DMS53 treated with DMSO at 0.1 percent for 48 hours (cell line): ENCODE results near the gene SCG3.
A peak's percentile ranks its signal among the peaks of the same experiment; 100 is the strongest.
"Not testable (repeated sequence)": the region's sequence is repeated elsewhere in the genome, so short reads cannot be mapped to it uniquely, and the experiment has no call there.

ENCODE experiments used
- DNase-seq: peaks from one replicate; lab custom pipeline; 2025; ENCODE audit not compliant: unreplicated experiment; lab: John Stamatoyannopoulos, UW

The SCG3 gene

GRCh38 chr15:51681303-51681963 is at the start of gene SCG3:
TSS of gene SCG3 (plus strand) at chr15:51681503. CDS start at chr15:51681756, 253 bp downstream.
- peak; percentile 71 for DNase-seq

GRCh38 chr15:51634591-51635198 is 46.6 kb upstream of the SCG3 start:
- DNase-seq = no peak

DNA sequence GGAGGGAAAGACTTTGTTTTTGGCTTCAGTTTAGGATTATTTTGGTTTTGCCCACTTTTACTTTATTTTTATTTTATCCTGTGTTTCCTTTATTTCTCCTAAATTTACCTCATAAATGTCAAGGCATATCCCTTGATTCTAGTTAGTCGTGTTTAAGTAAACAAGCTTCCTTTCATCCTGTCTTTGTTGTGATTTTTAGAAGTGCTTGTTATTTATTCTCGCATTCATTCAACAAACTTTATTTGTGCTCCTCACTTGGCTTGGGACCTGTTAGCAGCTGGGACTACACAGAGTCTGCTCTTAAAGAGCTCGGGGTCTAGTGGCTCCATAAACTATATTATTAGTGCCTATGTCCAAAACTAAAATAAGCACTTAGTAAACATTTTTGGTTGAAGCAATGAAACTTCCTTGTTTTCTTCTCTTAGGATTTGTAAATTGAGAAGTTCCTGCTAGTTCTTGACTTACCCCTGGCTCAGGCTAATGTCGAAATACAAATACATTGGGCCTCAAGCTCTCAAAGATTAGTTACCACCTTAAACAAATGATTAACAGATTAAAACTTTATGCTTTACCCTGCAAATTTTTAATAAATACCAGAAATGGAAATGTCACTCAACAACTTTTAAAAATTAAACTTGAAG is 39.7 kb upstream of the SCG3 start:
- DNase-seq = no peak

- DNase-seq = no peak
Observed at GRCh38 chr15:51642696-51643095, 38.6 kb upstream of the SCG3 start.

- DNase-seq = no peak
Observed at GRCh38 chr15:51647128-51647562, 34.2 kb upstream of the SCG3 start.

DNA sequence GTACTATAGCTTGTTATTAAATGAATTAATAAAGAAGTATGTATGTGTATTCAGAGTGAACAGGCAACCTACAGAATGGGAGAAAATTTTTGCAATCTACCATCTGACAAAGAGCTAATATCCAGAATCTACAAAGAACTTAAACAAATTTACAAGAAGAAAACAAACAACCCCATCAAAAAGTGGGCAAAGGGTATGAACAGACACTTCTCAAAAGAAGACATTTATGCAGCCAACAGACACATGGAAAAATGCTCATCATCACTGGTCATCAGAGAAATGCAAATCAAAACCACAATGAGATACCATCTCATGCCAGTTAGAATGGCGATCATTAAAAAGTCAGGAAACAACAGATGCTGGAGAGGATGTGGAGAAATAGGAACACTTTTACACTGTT is 33.2 kb upstream of the SCG3 start:
- DNase-seq = not testable (repeated sequence)

DNA sequence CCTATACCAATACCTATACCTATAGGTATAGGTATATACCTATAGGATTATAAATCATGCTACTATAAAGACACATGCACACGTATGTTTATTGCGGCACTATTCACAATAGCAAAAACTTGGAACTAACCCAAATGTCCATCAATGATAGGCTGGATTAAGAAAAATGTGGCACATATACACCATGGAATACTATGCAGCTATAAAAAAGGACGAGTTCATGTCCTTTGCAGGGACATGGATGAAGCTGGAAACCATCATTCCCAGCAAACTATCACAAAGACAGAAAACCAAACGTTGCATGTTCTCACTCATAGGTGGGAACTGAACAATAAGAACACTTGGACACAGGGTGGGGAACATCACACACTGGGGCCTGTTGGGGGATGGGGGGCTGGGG is 32.7 kb upstream of the SCG3 start:
- DNase-seq = not testable (repeated sequence)

- peak; percentile 71 for DNase-seq
Observed at GRCh38 chr15:51649659-51650521, 31.4 kb upstream of the SCG3 start.

GRCh38 chr15:51652084-51652668 is 29.1 kb upstream of the SCG3 start:
- no peak for DNase-seq

DNA sequence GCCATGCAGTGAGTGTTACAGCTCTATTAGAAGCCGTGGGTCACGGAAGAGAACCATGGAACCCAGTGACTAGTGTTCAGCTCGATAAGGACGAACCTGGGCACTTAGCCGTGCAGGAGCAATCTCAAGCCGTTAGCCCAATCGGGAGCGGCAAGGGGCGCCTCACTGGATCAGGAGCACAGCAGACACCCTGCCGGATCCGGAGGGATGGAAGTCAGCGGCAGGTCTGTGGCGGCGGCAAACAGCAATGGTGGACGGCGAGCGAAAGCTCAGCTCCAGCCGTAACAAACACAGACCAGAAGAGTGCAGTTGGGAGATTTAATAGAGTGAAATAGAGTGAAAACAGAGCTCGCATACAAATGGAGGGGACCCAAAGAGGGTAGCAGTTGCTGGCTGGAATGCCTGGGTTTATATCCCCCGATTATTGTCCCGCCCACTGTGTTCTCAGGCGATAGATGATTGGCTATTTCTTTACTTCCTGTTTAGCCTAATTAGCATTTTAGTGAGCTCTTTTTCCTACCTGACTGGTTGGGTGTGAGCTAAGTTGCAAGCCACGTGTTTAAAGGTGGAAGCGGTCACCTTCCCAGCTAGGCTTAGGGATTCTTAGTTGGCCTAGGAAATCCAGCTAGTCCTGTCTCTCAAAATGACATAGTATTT is 25.8 kb upstream of the SCG3 start:
- not testable (repeated sequence) for DNase-seq

DNA sequence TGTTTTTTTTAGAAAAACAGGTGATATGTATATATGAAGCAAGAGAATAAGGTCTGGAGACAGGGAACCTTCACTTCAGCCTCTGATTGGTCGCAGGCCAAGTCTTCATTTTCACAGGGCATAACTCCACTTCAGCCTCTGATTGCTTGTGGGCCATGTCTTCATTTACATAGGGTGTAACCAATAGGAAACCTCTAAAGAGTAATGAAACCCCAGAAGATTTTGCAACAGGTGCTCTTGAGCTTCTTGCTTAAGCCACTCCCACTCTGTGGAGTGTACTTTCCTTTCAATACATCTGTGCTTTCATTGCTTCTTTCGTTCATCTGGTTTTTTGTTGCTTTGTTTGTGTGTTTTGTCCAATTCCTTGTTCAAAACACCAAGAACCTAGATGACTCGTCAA is 22.6 kb upstream of the SCG3 start:
- no peak for DNase-seq

DNA sequence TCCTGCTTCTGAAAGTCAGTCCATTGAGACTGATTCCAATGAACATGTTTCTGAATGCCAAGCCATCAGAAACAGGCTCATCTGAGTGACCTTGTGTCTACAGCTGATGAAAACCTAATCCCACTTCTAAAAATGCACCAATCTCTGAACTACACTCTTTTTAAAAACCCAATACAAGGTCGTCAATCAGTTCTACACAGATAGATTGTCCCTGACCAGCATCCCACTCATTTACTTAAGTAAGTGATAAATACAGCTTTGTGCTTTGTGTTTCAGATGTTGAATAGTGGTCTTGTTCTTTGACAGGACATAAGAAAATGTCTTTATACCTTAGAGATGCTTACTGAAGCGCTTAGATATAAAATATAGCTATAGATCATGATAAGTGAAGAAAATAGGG is 20.2 kb upstream of the SCG3 start:
- DNase-seq = no peak

GRCh38 chr15:51667478-51667877 is 13.8 kb upstream of the SCG3 start:
- DNase-seq = no peak

DNA sequence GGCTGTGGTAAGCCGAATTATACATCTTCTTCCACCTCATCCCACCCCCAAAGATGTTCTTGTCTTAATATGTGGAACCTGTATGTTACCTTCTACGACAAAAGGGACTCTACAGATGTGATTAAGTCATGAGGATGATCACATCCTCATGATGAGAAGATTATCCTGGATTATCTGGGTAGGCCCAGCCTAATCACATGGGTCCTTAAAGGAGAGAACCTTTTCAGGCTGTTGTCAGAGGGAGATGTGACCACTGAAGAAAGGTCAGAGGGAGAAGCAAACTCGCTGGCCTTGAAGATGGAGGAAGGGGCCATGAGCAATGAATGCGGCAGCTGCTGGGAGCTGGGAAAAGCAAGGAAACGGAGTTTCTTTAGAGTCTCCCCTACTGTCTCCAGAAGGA is 12.9 kb upstream of the SCG3 start:
- no peak for DNase-seq

GRCh38 chr15:51669381-51669780 is 11.9 kb upstream of the SCG3 start:
- DNase-seq = no peak

- DNase-seq = no peak
Observed at GRCh38 chr15:51672155-51672687, 9.1 kb upstream of the SCG3 start.

GRCh38 chr15:51672913-51673857 is 8.1 kb upstream of the SCG3 start:
- DNase-seq = no peak

DNA sequence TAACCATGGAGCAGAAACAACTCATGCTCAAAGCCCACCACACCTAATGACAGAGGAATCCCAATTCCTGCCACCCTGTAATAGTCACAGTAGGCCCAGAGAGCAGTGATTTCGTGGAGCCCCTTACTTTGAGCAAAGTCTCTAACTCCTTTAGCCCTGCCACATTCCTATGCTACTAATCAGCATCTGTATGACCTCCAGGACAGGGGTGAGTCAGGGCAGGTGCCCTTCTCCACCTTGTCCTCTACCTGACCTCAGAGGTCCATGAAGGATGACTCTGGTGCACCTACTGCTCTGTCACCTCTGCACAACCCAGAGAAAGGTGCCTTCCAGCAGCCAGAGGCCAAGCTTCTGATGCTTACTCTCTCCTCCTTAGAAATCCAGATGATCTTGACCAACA is 6.1 kb upstream of the SCG3 start:
- DNase-seq = no peak

DNA sequence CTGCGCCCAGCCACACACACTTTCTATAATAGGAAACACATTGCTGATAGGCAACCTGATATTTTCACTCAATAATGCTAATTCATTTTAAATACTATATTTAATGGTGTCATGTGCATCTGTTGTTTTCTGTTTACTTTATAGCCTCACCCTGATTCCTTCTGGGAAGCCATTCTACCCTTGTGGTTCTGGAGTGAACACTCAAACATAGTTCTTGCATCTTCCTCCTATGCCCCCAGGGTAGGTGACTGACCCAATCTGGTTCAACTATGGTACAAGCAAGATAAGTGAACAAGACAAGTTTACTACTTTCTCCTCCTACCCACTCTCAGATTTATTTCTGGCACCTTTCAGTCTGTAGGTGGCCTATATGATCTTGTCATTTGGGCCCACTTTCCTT is 4.3 kb upstream of the SCG3 start:
- no peak for DNase-seq
